Neural cell (in vitro differentiated cells): ENCODE data around the gene BLMH. TPM values are rescaled to one million over a fixed set of nuclear protein-coding genes. Genes with fewer than 3 reads are reported as not detected.

ENCODE experiments used
- H2AFZ ChIP-seq: fragments of 200-600, 300-800 bp; sonication (generic), shearing (Covaris generic); 2 replicates; pipeline ENCODE4 v1.6.0; 2014; ENCODE audit warnings: low read depth, mild to moderate bottlenecking, antibody characterized with exemption, low read length, moderate library complexity
- H3F3A ChIP-seq: fragments of 200-600 bp; shearing (Covaris generic); 2 replicates; pipeline ENCODE4 v1.6.1; 2016; ENCODE audit warnings: mild to moderate bottlenecking, moderate library complexity, mixed read lengths, antibody characterized with exemption, low read length; ENCODE audit not compliant: insufficient read depth, poor library complexity, severe bottlenecking
- H3K27ac ChIP-seq: fragments of 200-600, 300-800 bp; sonication (generic), shearing (Covaris generic); 2 replicates; pipeline ENCODE4 v1.5.1; 2014; ENCODE audit warnings: mild to moderate bottlenecking, low read length, moderate library complexity
- H3K27me3 ChIP-seq: fragments of 300-800, 200-600 bp; sonication (generic), shearing (Covaris generic); 2 replicates; pipeline ENCODE4 v1.6.0; 2014; ENCODE audit warnings: mild to moderate bottlenecking, low read depth, low read length, moderate library complexity; ENCODE audit not compliant: insufficient read depth
- H3K36me3 ChIP-seq: fragments of 300-800, 200-600 bp; sonication (generic), shearing (Covaris generic); 2 replicates; pipeline ENCODE4 v1.5.1; 2014; ENCODE audit warnings: mild to moderate bottlenecking, antibody characterized with exemption, low read length, moderate library complexity; ENCODE audit not compliant: insufficient read depth
- H3K4me2 ChIP-seq: fragments of 300-800, 200-600 bp; sonication (generic), shearing (Covaris generic); 2 replicates; pipeline ENCODE4 v1.6.0; 2014; ENCODE audit warnings: mild to moderate bottlenecking, low read length
- H3K4me3 ChIP-seq: fragments of 300-800, 200-600 bp; sonication (generic), shearing (Covaris generic); 2 replicates; pipeline ENCODE4 v1.5.1; 2014; ENCODE audit warnings: mild to moderate bottlenecking, low read length, moderate library complexity
- H3K79me2 ChIP-seq: fragments of 200-600 bp; shearing (Covaris generic); replicated peaks from 2 replicates; pipeline ENCODE4 v1.6.0; 2014; ENCODE audit warnings: mild to moderate bottlenecking, low read length, moderate library complexity; ENCODE audit not compliant: insufficient read depth
- H3K9ac ChIP-seq: fragments of 300-800, 200-600 bp; sonication (generic), shearing (Covaris generic); 2 replicates; pipeline ENCODE4 v1.6.1; 2016; ENCODE audit warnings: mild to moderate bottlenecking, low read length, mixed read lengths
- H3K9me2 ChIP-seq: fragments of 200-600 bp; shearing (Covaris generic); 2 replicates; pipeline ENCODE4 v1.6.1; 2016; ENCODE audit warnings: mild to moderate bottlenecking, low read length, mixed read lengths; ENCODE audit not compliant: insufficient read depth
- H3K9me3 ChIP-seq: fragments of 200-600, 300-800 bp; sonication (generic), shearing (Covaris generic); 2 replicates; pipeline ENCODE4 v1.6.1; 2016; ENCODE audit warnings: mild to moderate bottlenecking, mixed run types, low read length, moderate library complexity, mixed read lengths
- H4K20me1 ChIP-seq: fragments of 200-600 bp; shearing (Covaris generic); 2 replicates; pipeline ENCODE4 v1.6.1; 2016; ENCODE audit warnings: mild to moderate bottlenecking, mixed run types; ENCODE audit not compliant: insufficient read depth
- CTCF ChIP-seq: fragments of 450-650 bp; IDR thresholded peaks from 2 replicates; pipeline ENCODE4 v1.5.1; 2014; ENCODE audit warnings: antibody characterized with exemption, mild to moderate bottlenecking, moderate library complexity; ENCODE audit not compliant: poor library complexity, severe bottlenecking
- EP300 ChIP-seq: fragments of 450-650 bp; conservative IDR thresholded peaks from 2 replicates; pipeline ENCODE4 v1.6.1; 2014; ENCODE audit warnings: antibody characterized with exemption, mild to moderate bottlenecking, moderate library complexity; ENCODE audit not compliant: poor library complexity, severe bottlenecking
- MXI1 ChIP-seq: fragments of 450-650 bp; conservative IDR thresholded peaks from 2 replicates; pipeline ENCODE4 v1.6.1; 2014; ENCODE audit warnings: antibody characterized with exemption, mild to moderate bottlenecking; ENCODE audit not compliant: poor library complexity, severe bottlenecking
- POLR2AphosphoS5 ChIP-seq: IDR thresholded peaks from 2 replicates; pipeline ENCODE4 v1.6.1; 2012
- RAD21 ChIP-seq: fragments of 450-650 bp; conservative IDR thresholded peaks from 2 replicates; pipeline ENCODE4 v1.6.1; 2014; ENCODE audit warnings: antibody characterized with exemption, mild to moderate bottlenecking, moderate library complexity
- REST ChIP-seq: IDR thresholded peaks from 2 replicates; pipeline ENCODE4 v1.6.1; 2012; ENCODE audit warnings: borderline replicate concordance
- SMC3 ChIP-seq: fragments of 450-650 bp; conservative IDR thresholded peaks from 2 replicates; pipeline ENCODE4 v1.6.1; 2014; ENCODE audit warnings: antibody characterized with exemption, mild to moderate bottlenecking, moderate library complexity; ENCODE audit not compliant: poor library complexity
- TAF1 ChIP-seq: IDR thresholded peaks from 2 replicates; pipeline ENCODE4 v1.6.1; 2012; ENCODE audit warnings: low read depth
- polyA plus RNA-seq: library from polyadenylated mRNA; depleted of rRNA; stranded (reverse); fragments of >200 nt; gene quantifications from 2 replicates; pipeline ENCODE4 v1.2.3, GENCODE V29; 2014

The BLMH gene
- polyA plus RNA-seq, 1 donor from 2014 or later: 44.3 TPM

GRCh38 chr17:30229012-30229411 lies 62.7 kb downstream of the BLMH start:
- H3K9ac ChIP-seq: no peak overlapping the region
- no peaks in the 10 kb centered on the region for H3F3A ChIP-seq
- H3K9me2 ChIP-seq: no peaks in the 10 kb centered on the region
- no peak overlapping the region for H3K4me3 ChIP-seq
- H3K27ac ChIP-seq: no peak overlapping the region
- no peak overlapping the region for H3K4me2 ChIP-seq
- no peak overlapping the region for H2AFZ ChIP-seq
- H3K9me3 ChIP-seq: no peaks in the 10 kb centered on the region
- H3K79me2 ChIP-seq: no peaks in the 10 kb centered on the region
- H3K36me3 ChIP-seq: no peaks in the 10 kb centered on the region
- TF ChIP-seq POLR2AphosphoS5 (no peak), EP300 (no peak), TAF1 (no peak), SMC3 (no peak)
- no peaks in the 10 kb centered on the region for H4K20me1 ChIP-seq
- H3K27me3 ChIP-seq: peaks cover 12% of the 10 kb centered on the region

GRCh38 chr17:30228011-30228410 lies 63.7 kb downstream of the BLMH start:
- no peak for TF ChIP-seq TAF1
- Histone ChIP-seq H3K9me3 (no peaks in the 10 kb centered on the region), H3K36me3 (no peaks in the 10 kb centered on the region), H4K20me1 (no peaks in the 10 kb centered on the region), H3K4me3 (no peak overlapping the region), H3K79me2 (no peaks in the 10 kb centered on the region), H3F3A (no peaks in the 10 kb centered on the region), H3K27ac (no peak overlapping the region), H3K9me2 (no peaks in the 10 kb centered on the region), H3K9ac (no peak overlapping the region), H3K4me2 (no peak overlapping the region), H2AFZ (no peak overlapping the region), H3K27me3 (peaks cover 2% of the 10 kb centered on the region)

- no peaks in the 10 kb centered on the region for H3K9me2 ChIP-seq
- H3K9ac ChIP-seq: no peak overlapping the region
- no peak overlapping the region for H3K4me3 ChIP-seq
- no peaks in the 10 kb centered on the region for H3K9me3 ChIP-seq
- H3F3A ChIP-seq: no peaks in the 10 kb centered on the region
- H3K27me3 ChIP-seq: no peaks in the 10 kb centered on the region
- no peaks in the 10 kb centered on the region for H3K36me3 ChIP-seq
- H2AFZ ChIP-seq: no peak overlapping the region
- H3K79me2 ChIP-seq: no peaks in the 10 kb centered on the region
- TF ChIP-seq RAD21 (no peak), REST (no peak), EP300 (no peak)
- H3K27ac ChIP-seq: no peak overlapping the region
- H3K4me2 ChIP-seq: no peak overlapping the region
- H4K20me1 ChIP-seq: no peaks in the 10 kb centered on the region
Measured at GRCh38 chr17:30226878-30227277, 64.9 kb downstream of the BLMH start.

- Histone ChIP-seq H3K79me2 (no peaks in the 10 kb centered on the region), H3K36me3 (no peaks in the 10 kb centered on the region), H4K20me1 (no peaks in the 10 kb centered on the region), H3K9me2 (no peaks in the 10 kb centered on the region), H3K27me3 (no peaks in the 10 kb centered on the region), H3K9ac (no peak overlapping the region), H3F3A (no peaks in the 10 kb centered on the region), H3K9me3 (no peaks in the 10 kb centered on the region), H3K4me3 (no peak overlapping the region), H3K4me2 (no peak overlapping the region), H3K27ac (no peak overlapping the region), H2AFZ (no peak overlapping the region)
- TF ChIP-seq EP300 (no peak), CTCF (no peak), POLR2AphosphoS5 (no peak), RAD21 (no peak), TAF1 (no peak), SMC3 (no peak), MXI1 (no peak), REST (no peak)
Measured at GRCh38 chr17:30225919-30226553, 65.7 kb downstream of the BLMH start.
